HG03025 (cell line): ENCODE results near the gene MTERF2.
"Not testable (repeated sequence)": the region's sequence is repeated elsewhere in the genome, so short reads cannot be mapped to it uniquely, and the experiment has no call there.

ENCODE experiments used
- ATAC-seq: cut with Tn5 transposase; IDR thresholded peaks from one replicate; pipeline ENCODE4 v1.9.1; 2021; ENCODE audit warnings: mild to moderate bottlenecking, moderate library complexity; ENCODE audit not compliant: unreplicated experiment, low FRiP score

Gene MTERF2

DNA sequence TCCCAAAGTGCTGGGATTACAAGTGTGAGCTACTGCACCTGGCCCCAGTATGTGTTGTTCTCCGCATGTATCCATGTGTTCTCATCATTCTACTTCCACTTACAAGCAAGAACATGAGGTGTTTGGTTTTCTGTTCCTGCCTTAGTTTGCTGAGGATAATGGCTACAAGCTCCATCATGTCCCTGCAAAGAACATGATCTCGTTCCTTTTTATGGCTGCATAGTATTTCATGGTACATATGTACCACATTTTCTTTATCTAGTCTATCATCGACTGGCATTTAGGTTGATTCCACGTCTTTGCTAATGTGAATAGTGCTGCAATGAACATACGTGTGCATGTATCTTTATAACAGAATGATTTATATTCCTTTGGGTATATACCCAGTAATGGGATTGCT, 9.2 kb upstream of the MTERF2 start:
- not testable (repeated sequence) for ATAC-seq

DNA sequence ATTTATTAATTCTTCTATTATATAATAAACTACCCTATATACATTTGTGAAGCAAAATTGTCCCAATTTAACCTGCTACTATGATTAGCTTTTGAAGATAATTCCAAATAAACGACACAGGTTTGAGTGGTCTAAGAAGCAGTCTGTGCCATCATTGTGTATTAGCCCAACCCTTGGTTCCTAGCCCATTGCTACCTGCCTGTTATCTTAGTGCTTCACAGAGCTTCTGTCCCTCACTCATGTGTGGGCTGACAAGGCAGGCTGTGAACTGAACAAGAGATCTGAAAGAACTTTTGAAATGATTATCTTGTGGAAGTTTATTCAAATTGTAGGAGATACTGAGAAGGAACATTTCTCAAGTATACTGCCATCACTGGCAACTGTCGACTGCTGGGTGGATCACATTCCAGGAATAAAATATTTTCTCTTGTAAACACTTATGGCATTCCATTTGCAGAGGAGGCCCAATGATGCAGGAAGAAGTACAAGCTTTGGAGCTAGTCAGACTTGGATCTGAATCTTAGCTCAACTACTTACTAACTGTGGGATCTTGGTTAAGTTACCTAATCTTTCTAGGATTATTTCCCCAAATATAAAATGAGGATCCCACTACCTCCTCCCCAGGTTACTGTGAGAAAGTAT, 7.8 kb upstream of the MTERF2 start:
- no peak for ATAC-seq

DNA sequence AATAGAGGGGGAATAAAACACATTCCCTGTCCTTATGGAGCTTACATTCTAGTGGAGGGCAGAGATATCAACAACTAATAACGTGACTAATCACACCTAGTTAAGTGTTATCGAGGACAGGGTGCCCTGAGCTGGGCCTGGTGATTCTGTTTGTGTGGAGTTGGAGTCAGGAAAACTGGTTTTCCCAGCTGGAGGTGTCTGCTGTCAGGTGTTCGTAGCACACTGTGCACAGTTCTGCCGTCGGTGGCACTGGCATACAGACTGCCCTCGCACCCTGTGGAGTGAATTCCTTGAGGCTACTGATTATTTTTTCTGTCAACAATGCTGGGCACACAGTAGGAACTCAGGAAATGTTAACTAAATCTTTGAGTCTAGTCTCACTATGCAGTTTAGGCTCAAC, 900 bp upstream of the MTERF2 start:
- ATAC-seq: no peak

DNA sequence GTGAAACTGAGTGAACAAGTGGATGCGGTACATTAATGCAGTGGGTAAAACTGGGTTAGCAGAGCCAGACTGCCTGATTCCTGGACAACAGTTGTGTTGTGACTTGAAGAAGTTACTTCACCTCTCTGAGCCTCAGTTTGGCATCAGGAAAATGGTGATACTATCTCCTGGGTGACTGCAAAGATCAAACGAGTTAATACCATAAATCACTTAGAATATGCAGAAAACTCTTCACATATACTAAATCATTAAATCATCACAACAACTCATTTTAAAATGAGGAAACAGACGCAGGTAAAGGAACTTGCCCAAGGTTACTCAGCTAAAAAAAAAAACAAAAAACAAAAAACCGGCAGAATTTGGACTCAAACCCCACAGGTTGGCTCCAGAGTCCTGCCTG, 811 bp downstream of the MTERF2 start:
- ATAC-seq: no peak

DNA sequence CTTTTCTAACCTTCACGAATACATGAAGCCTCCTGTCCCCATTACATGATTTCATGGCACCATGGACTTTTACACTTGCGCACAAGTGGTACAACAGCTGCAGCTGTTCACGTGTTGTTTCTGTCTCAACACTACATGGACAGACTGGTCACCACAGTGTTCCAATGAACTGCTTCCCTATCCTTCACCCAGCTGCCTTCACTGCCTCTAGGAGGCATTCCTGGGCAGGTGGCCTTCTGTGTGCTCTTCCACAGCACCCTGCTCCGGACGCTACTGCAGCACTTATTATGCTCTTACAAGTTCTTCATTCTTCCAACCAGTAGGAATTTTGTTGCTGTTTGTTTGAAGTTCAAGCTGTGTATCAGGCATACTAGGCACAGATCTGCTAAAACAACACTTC, 1.5 kb downstream of the MTERF2 start:
- ATAC-seq: no peak

DNA sequence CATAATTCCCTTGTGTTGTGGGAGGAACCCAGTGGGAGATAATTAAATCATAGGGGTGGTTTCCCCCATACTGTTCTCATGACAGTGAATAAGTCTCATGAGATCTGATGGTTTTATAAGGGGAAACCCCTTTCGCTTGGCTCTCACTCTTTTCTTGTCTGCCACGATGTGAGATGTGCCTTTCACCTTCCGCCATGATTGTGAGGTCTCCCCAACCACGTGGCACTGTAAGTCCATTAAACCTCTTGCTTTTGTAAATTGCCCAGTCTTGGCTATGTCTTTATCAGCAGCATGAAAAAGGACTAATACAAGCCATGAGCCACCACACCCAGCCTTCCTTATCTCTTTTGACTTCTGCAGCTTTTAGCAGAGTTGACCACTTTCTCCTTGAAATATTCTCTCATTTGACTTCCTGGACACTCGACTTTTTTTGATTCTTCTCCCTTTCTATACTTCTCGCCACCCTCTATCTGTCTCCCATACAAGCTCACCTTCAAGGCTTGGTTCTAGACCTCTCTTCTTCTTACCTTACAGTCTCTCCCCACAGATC, 2.3 kb downstream of the MTERF2 start:
- no peak for ATAC-seq

DNA sequence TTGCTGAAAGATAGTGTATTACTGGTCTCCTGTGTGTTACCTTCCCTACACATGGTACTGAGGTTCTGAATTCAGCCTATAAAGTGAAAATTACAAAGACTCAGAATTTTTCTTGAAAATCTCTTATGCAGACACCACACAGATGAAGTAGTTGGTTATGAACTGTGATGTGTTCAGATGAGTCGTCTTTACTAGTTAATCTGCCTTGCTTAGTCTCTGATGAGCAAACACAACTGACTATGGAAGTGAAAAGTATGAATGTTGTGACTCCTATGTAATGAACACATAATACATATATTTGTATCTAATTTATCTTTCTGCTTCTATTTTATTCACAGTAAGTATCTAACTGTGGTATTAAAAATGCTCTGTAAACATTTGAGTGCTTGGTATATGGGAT, 4.7 kb downstream of the MTERF2 start:
- no peak for ATAC-seq

DNA sequence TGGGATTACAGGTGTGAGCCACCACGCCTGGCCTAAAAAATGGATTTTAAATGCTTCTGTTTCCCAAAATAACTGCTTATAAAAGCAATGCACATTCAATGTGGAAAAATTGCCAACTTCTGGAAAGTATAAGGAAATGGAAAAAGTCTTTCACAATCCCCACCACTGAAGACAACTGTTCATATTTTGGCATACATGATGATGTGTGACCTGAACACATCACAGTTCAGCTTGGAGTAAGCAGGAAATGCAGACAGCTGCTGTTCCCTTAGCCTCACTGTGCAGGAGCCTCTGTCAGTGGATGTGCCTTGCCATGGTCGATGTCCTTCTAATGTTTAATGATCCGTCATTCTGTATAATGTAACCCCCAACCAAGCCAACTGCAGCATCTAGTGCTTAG, 5.2 kb downstream of the MTERF2 start:
- ATAC-seq: no peak

DNA sequence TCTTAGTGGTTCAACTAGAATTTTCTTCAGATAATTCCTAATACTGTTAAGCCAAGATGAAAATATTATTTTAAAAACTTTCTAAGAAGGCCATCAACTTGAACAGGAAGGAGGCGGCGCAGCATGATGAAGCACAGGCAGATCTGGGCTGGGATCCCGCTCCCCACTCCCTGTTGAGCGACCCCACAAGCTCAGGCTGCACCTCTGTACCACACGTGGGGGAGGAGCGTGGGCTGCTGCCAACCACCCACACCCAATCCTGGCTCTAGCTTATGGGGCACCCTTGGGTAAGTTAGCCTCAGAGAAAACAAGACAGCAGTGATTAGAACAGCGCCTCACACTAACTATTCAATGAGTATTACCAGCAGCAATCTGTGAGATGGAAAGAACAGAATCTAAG, 6.0 kb downstream of the MTERF2 start:
- no peak for ATAC-seq

DNA sequence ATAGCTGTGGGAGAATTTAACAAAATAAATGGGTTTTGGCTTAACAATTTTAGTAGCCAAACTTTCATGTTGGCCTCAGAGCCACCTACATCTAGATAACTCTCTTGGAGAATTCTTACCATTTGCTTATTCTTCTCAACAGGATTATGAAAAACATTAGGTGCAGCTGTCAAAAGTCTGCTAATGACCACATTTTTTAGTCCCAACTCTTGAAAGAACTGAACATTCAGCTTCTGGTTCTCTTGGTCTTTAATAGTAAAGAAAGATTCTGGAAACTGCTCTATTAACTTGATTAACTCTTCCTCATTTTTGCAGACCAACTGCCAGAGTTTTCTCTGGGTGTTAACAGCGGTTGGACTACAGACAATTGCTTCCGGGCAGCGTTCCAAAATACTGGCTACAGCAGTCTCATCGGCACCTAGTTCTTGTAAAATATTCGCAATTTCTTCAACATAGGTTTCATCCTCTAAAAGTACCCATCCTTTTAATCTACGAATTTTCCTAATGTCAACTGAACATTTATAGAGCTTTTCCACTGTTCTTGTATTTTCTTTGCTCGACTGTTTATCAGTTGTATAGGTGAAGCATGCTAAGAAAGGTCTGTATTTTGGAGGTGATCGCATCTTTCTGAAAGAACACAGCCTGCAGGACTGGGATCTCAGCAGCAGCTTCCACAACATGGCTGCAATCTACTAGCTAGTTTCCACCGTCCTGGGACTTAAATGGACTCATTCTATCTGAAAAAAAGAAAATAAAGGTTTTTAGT, 8.7 kb downstream of the MTERF2 start:
- ATAC-seq: no peak

DNA sequence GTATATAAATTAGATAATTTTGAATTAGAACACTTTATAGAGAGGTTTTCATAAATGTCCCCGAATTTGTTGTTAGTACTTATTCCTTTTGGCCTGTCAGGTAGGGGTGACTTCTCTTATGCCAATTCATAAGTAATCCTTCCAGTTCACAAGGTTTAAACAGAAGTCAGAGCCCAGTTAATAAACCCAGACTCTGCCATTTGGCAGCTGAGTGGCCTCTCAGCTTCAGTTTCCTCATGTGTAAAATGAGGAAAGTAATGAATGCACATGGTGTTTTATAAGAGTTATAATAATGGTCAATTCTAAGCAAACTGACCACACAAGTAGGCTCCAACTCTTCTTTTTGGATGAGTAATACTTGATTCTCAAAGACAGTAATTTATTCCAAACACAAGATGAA, 10.3 kb downstream of the MTERF2 start:
- no peak for ATAC-seq

DNA sequence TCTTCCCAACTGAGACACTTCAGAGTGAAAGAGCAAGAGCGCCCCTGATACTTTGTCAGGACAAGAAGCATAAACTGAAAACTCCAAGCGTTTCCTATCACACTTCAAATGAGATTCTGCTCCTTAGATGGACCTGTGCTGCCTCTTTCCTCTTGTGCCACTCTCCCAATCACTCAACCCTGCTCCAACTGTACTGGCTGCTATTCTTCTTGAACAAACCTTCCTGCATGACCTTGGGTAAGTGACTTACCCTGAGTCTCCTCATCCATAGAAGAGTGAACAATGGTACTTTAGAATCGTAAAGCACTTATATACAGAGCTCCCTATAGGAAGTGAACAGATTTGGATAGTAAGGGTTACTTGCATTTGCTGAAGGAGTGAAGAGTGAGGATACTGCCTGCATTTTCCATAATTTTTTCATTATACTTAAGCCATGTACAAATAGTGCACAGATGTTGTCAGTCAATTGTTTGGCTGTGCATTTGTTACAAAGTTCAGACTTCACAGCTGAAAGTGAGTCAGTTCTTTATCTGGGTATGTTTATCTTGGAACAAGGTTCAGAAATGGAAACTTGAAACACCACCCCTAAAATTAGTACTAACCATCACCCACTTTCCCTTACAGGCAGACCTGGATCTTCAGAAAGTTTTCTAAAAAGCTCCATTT, 10.8 kb downstream of the MTERF2 start:
- ATAC-seq: no peak

DNA sequence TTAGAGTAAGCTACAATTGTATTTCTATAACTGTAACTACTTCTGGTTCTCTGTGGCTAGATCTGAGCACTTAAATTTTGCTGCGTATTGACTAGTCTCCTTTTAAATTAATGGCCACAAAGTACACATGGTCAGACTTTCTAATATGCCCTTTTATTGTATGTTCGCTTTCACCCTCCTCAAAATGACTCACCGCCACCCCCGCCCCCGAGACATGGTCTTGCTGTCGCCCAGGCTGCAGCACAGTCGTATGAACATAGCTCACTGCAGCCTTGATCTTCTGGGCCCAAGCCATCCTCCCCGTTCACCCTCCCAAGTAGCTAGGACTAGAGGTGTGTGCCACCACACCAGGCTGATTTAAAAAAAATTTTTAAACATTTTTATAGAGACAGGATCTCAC, 11.8 kb downstream of the MTERF2 start:
- no peak for ATAC-seq

DNA sequence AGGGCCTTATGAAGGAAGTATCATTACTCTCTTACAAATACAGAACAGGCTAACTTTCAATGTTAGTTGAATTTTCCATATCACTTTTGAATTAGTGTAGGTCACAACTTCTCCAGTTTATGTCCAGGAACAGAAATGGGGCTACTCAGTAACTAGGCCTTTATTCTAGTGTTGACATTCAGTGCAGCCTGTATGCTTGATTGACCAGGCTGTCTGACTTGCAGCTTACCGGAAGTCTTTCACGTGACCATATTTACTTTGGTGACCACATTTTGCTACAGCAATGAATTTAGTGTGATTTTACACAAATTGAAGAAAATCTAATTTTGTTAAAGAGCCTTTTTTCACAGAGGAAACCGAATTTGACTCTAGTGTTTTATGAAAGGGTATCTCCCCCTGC, 12.4 kb downstream of the MTERF2 start:
- ATAC-seq: no peak

DNA sequence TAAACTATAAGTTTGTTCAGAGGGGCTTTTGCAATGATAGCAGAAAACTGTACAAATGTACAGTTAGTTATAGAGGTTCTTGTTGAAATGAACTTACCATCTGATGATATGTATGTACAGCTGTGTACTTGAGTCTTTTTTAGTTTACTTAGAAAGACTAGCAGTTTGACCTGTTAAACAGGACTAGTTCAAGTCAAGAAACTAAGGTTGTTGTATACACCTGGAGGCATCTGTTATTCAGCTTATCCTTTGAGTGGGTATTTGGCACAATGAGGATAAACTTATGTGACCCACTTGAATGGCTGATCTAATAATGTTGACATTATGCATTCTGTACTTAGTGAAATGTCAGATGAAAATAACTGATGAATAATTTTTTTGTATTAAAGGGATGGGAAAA, 13.4 kb downstream of the MTERF2 start:
- no peak for ATAC-seq

DNA sequence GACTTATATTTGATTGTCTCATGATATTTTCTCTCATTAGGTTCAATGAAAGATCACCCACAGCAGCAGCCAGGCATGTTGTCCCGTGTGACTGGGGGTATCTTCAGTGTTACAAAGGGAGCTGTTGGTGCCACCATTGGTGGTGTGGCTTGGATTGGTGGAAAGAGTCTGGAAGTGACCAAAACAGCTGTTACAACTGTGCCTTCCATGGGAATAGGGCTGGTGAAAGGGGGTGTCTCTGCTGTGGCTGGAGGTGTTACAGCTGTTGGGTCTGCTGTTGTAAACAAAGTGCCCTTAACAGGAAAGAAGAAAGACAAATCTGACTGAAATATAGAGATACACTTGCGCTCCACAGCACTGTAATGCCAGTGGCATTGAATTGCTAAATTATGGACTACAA, 15.9 kb downstream of the MTERF2 start:
- no peak for ATAC-seq

DNA sequence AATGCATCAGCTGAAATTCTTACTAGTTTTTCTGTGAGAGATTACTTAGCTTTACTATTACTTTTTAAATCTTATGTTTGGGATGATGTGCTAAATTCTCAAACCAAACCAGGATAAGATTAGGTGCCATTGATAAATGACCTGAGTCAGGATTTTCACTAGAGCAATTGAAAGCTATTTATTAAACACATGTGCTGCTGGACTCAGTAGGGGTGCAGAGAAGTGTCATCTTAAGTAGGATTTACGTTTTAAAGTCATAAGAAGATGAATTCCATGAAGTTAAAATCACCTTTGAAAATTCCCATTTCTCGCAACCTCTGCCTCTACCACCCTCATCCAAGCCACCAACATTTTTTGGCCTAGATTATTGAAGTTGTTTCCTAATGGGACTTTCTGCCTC, 22.4 kb downstream of the MTERF2 start:
- no peak for ATAC-seq

DNA sequence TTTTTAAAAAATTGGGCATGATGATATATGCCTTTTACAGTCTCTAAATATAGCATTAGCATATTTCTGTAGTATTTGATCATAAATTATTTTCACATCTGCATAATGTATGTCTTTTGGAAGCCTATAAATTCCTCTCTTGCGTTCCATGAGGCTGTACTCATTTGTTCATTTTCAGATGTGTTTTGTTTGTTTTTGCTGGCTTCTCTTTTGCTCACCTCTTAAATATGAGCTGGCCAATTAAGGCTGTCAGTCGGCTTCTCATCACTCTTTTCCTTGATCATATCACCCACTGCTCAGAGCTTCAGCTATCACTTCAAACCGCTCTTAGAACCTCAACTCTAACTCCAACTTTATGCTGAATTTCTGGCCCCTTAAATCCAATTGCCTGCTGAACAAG, 24.7 kb downstream of the MTERF2 start:
- ATAC-seq: no peak

DNA sequence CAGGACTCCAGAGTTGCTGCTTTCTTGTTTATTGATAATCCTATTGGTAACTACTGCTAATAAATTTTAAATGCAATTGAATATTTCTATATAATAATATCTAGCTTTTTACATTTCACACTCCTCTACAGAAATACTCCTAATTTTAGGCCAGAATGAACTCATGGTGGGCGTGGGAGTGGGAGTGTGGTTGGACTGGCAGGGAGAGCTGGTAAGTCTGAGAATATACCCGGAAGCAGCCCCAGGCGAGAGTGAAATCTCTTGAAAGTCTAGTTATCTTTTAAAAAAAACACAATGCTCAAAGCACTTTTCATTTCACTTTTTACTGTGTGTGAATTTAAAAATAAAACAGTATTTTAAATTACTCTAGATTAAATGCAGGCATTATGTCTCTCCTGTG, 26.5 kb downstream of the MTERF2 start:
- ATAC-seq: no peak

DNA sequence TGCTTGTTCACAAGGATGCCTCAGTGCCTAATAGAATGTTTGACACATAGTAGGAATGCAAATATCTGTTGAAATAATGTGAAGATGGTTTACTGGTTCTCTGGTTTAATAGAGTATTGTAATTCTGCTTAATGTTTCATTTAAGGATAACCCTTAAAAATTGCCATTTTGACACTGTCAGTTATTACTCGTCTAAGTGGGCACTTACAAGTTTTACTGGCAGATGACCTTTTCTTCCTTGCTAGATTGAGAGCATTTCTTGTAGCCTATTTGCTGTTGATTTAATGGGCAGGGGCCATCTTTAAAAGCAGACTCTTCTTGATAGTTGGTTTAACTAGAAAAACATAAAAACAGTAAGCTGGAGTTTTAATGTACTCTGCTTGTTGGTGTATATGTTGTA, 29.4 kb downstream of the MTERF2 start:
- no peak for ATAC-seq

DNA sequence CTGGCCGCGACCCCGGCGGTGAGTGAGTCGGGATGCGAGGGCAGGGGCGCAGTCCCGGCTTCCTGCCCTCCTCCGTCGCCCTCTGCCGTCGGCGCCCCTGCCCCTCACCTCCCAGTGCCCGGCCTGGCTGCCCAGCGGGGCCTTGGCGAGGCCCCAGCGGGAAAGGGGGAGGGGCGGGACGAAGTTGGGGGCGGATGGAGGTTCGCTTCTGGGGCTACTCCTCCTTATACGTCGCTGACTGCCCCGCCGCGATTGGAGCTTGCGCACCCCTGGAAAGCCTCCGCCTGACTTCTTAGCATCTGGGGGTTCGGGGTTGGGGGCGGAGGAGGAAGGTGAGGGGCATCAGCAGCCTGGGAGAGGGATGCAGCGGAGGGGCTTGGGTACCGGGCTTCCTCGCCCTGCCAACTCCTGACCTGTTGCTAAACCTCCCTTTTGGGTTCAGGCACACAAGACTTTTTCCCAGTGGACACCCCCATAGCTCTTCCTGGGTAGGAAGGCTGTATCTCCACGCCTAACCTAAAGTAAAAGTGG, 30.8 kb downstream of the MTERF2 start:
- peak; percentile 27 for ATAC-seq
